ENCODE measurements around the gene TRDN.
"Not testable (repeated sequence)": the region's sequence is repeated elsewhere in the genome, so short reads cannot be mapped to it uniquely, and the experiment has no call there.

Gene TRDN

DNA sequence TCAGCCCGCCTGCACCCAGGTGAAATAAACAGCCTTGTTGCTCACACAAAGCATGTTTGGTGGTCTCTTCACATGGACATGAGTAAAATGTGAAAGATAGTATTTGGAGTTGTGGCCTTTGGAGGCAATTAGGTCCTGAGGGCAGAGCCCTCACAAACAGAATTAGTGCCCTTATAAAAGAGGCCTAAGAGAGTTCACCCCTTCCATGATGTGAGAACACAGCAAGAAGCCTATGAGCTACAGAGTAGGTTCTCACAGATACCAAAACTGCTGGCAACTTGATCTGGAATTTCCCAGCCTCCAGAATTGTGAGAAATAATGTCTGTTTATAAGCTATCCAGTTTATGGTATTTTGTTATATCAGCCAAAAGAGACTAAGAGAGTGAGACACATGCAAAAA, 74.5 kb downstream of the TRDN start:
- no peak for DNase-seq

DNA sequence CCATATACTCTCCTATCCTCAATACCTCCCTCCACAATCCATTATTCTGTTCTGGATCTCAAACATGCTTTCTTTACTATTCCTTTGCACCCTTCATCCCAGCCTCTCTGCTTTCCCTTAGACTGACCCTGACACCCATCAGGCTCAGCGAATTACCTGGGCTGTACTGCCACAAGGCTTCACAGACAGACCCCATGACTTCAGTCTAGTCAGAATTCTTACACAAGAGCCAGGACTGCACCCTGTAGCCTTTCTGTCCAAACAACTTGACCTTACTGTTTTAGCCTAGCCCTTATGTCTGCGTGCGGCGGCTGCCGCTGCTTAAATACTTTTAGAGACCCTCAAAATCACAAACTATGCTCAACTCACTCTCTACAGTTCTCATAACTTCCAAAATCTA, 76.9 kb downstream of the TRDN start:
- not testable (repeated sequence) for DNase-seq

DNA sequence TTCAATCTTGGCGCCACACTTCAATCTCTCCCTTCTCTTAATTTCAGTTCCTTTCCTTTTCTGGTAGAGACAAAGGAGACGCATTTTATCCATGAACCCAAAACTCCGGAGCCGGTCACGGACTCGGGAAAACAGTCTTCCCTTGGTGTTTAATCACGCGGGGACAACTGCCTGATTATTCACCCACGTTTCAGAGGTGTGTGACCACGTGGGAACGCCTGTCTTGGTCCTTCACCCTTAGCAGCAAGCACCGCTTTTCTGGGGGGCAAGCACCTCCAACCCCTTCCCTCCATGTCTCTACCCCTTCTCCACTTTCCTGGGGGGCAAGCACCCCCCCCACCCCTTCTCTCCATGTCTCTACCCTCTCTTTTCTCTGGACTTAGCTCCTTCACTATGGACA, 79.3 kb downstream of the TRDN start:
- not testable (repeated sequence) for DNase-seq

- no peak for DNase-seq
Observed at GRCh38 chr6:123551939-123552707, 84.6 kb downstream of the TRDN start.

DNA sequence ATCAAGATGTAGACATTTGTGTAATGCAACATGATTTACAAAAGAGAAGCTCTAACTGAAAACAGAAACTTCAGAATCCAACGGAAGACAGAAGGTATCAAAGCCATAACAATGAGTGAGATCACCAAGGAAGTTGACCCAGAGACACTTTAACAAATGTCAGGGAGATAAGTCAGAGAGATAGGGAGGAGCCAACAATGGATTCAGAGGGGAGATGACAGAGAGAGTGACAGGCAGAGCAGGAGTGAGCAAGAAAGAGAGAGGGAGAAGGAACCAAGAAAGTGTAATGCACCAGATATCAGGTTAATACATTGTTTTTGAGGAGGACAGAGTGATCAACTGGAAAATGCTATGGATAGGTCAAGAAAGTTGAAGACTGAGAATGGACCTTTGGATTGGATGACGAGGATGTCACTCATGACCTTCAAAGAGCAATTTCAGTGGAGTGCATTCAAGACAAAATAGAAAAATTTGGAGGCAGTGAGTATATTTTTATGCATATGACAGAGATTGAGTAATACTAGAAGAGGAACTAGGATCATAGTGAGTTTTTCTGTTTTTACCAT, 86.6 kb downstream of the TRDN start:
- no peak for DNase-seq

GRCh38 chr6:123549476-123549875, 87.3 kb downstream of the TRDN start:
- no peak for DNase-seq

DNA sequence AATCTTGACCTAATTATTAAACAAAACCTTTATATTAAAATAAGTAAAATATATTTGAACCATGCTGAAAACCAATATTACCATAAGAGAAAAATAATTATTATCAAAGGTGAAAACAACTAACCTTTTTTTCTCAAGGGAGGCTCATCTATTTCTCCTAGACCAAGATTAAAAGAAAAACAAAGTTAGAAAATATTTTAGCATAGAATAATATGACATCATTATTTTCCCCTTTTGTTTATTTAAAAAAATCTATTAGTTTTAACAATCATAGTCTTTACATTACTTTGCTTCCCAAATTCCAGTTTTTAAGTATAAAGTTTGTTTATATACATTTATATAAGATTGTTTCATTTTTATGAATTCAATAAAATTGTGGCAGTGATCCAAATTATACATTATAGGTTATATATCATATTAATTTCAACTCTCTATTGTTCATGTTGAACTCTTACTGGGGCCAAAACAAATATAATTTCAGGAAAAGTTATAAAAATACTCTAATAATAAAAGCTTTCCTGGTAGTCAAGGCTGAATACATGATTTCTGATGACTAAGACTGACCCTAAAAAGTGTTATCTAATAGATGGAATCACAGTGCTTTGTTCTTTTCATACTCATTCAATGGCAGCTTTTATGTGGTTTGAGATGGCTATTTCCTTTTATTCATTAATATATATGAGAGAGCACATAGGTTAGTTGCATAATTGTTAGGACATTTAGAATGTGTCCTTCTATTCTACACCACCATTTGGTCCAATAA, 89.4 kb downstream of the TRDN start:
- no peak for DNase-seq

- no peak for DNase-seq
Observed at GRCh38 chr6:123546537-123546936, 90.2 kb downstream of the TRDN start.

GRCh38 chr6:123541462-123541861, 95.3 kb downstream of the TRDN start:
- DNase-seq = no peak

DNA sequence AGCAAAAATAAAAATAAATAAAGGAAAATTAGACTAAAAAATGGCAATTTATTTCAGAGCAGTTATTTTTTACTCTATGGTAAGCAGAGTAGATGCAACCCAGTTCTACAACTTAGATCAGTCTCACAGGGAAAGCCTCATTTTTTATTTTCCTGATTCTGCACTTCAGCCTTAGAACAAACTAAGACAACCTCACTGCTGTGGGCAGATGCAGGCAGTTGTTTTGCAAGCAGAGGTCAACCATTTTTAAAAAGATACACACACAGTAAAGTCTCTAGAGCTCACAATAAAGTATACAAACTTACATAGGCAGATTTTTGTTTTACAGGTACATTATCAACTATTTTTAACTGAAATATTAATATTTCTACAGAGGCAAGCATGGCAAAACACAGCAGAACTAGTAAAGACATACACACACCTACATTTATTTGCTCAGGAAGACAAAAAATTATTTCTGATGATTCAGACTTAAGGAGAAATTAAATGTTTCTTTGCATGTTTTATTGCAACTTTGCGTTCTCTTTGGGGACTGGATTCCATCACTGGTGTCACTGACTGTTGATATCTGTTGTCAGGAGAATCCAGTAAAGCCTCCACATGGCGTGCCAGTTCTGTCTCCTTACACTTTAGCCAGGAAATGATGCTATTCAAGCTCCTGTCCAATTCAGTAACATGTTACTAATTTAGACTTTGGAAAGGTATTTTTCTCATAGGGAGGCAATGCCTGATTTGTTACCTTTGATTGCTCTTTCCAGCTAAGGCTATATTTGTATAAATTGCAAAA, 102.7 kb downstream of the TRDN start:
- DNase-seq = no peak

- DNase-seq = no peak
Observed at GRCh38 chr6:123529843-123530242, 106.9 kb downstream of the TRDN start.

GRCh38 chr6:123529058-123529457, 107.7 kb downstream of the TRDN start:
- DNase-seq = no peak

DNA sequence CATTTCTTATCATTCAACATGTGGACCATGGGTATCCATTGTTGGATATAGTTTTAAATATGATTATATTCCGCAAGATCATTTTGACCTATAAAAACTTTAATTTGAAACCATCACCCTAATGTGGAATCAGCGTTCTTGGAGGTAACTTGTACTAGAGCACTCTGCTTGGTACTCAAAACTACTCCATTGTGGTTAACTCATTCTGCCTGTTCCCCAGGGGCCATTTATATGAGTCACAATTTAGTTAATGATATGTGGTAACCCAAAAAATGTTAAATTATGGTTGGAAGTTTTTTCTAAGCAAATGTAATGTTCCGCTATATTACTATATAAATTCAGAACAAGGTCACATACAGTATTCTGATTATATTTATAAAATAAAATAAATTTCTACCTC, 109.3 kb downstream of the TRDN start:
- DNase-seq = no peak

DNA sequence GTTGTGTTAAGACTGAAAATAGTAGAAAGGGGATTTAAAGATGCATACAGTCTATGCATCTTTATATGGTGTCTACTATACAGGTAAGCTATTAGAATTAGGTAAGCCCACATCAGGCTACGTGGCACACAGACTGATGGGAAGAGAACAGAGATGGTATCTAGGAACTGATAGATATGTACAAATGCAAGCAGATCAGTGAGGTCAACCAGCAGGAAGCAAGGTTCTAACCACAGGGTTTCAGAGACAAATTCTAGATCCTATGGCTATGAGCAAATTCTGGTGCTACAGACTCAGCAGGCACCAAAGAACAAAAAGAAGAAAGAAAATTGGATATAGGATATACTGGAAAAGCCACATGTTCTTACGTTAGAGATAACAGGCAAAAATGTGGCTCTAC, 110.6 kb downstream of the TRDN start:
- no peak for DNase-seq

- DNase-seq = no peak
Observed at GRCh38 chr6:123524781-123525180, 112.0 kb downstream of the TRDN start.

- no peak for DNase-seq
Observed at GRCh38 chr6:123520217-123520616, 116.5 kb downstream of the TRDN start.

- no peak for DNase-seq
Observed at GRCh38 chr6:123519189-123519505, 117.6 kb downstream of the TRDN start.

DNA sequence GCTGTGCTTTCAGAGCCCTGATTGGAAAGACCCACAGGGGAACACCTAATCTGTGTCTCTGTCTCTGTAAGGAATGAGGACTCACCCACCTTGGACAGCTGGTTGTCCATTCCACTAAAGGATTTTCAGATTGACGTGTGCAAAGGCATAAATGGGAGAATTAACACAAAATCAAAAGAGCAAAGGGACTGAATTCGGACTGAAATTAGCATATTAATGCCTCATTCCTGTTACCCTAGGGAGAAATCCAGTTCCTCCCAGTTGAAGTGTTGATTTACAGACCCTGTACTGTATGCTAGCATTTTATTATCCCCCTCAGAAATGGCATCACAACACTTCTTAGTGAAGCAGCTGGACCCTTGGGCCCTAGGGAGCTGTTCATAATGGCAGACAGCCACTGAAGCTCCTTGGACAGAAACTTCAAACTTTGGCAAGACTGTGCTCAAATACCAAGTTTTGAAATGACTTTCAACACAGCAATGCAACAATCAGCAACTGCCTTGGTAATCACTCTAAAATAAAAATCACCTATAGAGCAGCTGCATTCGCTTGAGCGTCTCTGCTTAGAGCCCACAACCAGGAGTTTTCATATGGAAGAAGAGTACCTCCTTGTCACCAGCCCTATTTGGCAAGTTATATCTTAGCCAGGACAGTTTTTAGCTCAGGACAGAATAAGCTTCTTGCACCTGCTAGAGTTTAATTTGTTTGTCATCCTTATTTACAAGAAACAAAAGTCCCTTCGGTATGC, 118.1 kb downstream of the TRDN start:
- no peak for DNase-seq

GRCh38 chr6:123515715-123516114, 121.0 kb downstream of the TRDN start:
- no peak for DNase-seq

DNA sequence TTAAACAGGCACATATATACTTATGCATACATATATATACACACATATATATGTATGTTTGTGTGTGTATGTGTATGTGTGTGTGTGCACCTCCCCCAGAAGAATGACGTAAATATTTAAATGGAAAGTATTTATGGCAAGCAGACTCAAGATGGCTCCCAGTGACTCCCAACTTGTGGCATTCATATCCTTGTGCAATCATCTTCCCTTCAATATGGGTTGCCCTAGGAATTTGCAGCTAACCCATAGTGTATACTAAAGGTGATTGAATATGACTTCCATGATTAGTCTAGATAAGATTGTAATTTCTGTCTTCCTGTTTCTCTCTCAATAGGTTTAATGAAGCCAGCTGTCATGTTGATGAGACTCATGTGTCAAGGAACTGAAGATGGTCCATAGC, 127.6 kb downstream of the TRDN start:
- DNase-seq = no peak

DNA sequence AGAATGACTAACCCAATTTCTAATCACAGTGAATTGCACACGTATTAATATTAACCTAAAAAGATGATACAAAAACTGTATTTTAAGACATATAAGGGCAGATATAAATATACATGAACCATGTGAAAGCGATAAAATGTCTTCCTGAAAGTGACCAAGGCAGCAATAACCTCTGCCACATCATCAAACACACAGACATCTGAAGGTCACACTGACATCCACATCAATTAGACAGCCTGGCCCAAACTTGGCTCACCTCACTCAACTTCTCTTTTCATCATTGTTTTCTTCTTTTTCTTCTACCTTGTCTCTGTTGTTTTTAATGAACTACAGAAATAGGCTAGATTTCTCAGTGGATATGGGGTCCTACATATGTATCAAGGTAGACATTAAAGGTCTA, 128.5 kb downstream of the TRDN start:
- DNase-seq = no peak

- no peak for DNase-seq
Observed at GRCh38 chr6:123507582-123507981, 129.2 kb downstream of the TRDN start.

DNA sequence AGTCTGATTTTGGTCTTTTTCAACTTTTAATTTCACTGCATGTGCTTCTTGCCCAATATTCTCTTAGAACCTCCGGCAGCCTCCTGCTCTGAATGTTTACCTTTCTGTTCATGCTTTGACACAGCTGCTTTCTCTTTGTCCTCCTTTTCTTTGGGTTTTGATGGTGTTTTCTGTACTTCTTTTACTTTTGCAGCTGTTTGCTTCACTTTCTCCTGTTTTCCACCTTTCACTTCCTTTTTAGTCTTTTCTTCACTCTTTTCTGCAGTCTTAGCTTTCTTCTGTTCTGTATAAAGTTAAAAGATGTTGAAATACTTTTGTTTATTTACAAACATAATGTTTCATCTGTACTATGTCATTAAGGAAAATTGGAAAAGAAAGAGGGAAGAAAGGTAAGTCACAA, 133.1 kb downstream of the TRDN start:
- no peak for DNase-seq

Data from stimulated activated naive CD4-positive, alpha-beta T cell treated with Interleukin-2 at 50 U/mL for 16 hours (primary cell).